ENCODE data around the gene RPAIN.
"Not testable (repeated sequence)": the region's sequence is repeated elsewhere in the genome, so short reads cannot be mapped to it uniquely, and the experiment has no call there.

- not testable (repeated sequence) for TF ChIP-seq GABPA (IDR thresholded peaks at IDR 0.05 in 1 of 2, conservative IDR thresholded peaks at IDR 0.05 in 1 of 2); REST (IDR thresholded peaks at IDR 0.05); YY1 (IDR thresholded peaks at IDR 0.05); SP1 (IDR thresholded peaks at IDR 0.05); ZBTB33 (IDR thresholded peaks at IDR 0.05); FOXA1 (IDR thresholded peaks at IDR 0.05); JUND (IDR thresholded peaks at IDR 0.05); TAF1 (conservative IDR thresholded peaks at IDR 0.05); RAD21 (IDR thresholded peaks at IDR 0.05)
- TF ChIP-seq, protein P1, sequence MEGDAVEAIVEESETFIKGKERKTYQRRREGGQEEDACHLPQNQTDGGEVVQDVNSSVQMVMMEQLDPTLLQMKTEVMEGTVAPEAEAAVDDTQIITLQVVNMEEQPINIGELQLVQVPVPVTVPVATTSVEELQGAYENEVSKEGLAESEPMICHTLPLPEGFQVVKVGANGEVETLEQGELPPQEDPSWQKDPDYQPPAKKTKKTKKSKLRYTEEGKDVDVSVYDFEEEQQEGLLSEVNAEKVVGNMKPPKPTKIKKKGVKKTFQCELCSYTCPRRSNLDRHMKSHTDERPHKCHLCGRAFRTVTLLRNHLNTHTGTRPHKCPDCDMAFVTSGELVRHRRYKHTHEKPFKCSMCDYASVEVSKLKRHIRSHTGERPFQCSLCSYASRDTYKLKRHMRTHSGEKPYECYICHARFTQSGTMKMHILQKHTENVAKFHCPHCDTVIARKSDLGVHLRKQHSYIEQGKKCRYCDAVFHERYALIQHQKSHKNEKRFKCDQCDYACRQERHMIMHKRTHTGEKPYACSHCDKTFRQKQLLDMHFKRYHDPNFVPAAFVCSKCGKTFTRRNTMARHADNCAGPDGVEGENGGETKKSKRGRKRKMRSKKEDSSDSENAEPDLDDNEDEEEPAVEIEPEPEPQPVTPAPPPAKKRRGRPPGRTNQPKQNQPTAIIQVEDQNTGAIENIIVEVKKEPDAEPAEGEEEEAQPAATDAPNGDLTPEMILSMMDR (IDR thresholded peaks at IDR 0.05; ENCODE audit: low read depth, low read length, missing input control): not testable (repeated sequence)
- TF ChIP-seq, protein P2, sequence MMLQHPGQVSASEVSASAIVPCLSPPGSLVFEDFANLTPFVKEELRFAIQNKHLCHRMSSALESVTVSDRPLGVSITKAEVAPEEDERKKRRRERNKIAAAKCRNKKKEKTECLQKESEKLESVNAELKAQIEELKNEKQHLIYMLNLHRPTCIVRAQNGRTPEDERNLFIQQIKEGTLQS (IDR thresholded peaks at IDR 0.05): not testable (repeated sequence)
- TF ChIP-seq, protein P3, sequence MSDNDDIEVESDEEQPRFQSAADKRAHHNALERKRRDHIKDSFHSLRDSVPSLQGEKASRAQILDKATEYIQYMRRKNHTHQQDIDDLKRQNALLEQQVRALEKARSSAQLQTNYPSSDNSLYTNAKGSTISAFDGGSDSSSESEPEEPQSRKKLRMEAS (IDR thresholded peaks at IDR 0.05): not testable (repeated sequence)
Observed at GRCh38 chr17:5435781-5436315, 15.9 kb downstream of the RPAIN start.
